Measurements from ENCODE around the gene NCAPD3. TPM values are rescaled to one million over a fixed set of nuclear protein-coding genes. Genes with fewer than 3 reads are reported as not detected.

Gene NCAPD3
- total RNA-seq, 4 donors from 2014 or later, result 6.2 to 9.6 (median 8.8) TPM

GRCh38 chr11:134224710-134225664 lies 1.2 kb upstream of the NCAPD3 start:
- 0% methylated on average over 28 of the region's 93 CpGs for WGBS
- no peak for DNase-seq (ENCODE audit: extremely low spot score)
- intact Hi-C loops (cut with DNase I), result loop anchor here (2.0 to 10.0 kb wide), 2 partner anchors 28 to 110 kb away; partner anchors contain the start of genes ACAD8, GLB1L2 and THYN1
- TF ChIP-seq POLR2AphosphoS5 (IDR thresholded peaks at IDR 0.05), result peak in 1 of 2 donors; percentile 44
- TF ChIP-seq EP300 (IDR thresholded peaks at IDR 0.05), result no peak
- Histone ChIP-seq H3K27ac (replicated peaks in 1 of 4) (peak overlapping the region; percentile 84 to 95 (median 89)), H3K4me1 (peaks cover 37 to 62% (median 46%) of the 10 kb centered on the region in 4 donors), H3K4me3 (peak overlapping the region; percentile 75 to 89 (median 88)), H3K27me3 (no peaks in the 10 kb centered on the region), H3K36me3 (peaks cover 0 to 7% (median 3%) of the 10 kb centered on the region in 4 donors), H3K9me3 (no peaks in the 10 kb centered on the region)

- no peak for DNase-seq (ENCODE audit: extremely low spot score)
- H3K4me3 ChIP-seq, result peak overlapping the region; percentile 75 to 89 (median 88)
- H3K27ac ChIP-seq (replicated peaks in 1 of 4), result peak overlapping the region in 2 of 4 donors; percentile 87 to 95
- H3K9me3 ChIP-seq, result no peaks in the 10 kb centered on the region
- 15% methylated on average over 5 of the region's 5 CpGs for WGBS
- no peaks in the 10 kb centered on the region for H3K27me3 ChIP-seq
- intact Hi-C loops (cut with DNase I), result loop anchor here (10.0 kb wide), 1 partner anchor 112 kb away; the partner anchor contains the start of gene GLB1L2
- TF ChIP-seq POLR2AphosphoS5 (IDR thresholded peaks at IDR 0.05) (no peak), POLR2A (IDR thresholded peaks at IDR 0.05; ENCODE audit: low read depth) (no peak), EP300 (IDR thresholded peaks at IDR 0.05) (no peak)
- TF ChIP-seq, protein P1, sequence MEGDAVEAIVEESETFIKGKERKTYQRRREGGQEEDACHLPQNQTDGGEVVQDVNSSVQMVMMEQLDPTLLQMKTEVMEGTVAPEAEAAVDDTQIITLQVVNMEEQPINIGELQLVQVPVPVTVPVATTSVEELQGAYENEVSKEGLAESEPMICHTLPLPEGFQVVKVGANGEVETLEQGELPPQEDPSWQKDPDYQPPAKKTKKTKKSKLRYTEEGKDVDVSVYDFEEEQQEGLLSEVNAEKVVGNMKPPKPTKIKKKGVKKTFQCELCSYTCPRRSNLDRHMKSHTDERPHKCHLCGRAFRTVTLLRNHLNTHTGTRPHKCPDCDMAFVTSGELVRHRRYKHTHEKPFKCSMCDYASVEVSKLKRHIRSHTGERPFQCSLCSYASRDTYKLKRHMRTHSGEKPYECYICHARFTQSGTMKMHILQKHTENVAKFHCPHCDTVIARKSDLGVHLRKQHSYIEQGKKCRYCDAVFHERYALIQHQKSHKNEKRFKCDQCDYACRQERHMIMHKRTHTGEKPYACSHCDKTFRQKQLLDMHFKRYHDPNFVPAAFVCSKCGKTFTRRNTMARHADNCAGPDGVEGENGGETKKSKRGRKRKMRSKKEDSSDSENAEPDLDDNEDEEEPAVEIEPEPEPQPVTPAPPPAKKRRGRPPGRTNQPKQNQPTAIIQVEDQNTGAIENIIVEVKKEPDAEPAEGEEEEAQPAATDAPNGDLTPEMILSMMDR (IDR thresholded peaks at IDR 0.05), result no peak
- peaks cover 34 to 45% (median 38%) of the 10 kb centered on the region in 4 donors for H3K4me1 ChIP-seq
- H3K36me3 ChIP-seq, result peaks cover 0 to 24% (median 10%) of the 10 kb centered on the region in 4 donors
Measured at GRCh38 chr11:134223121-134223520, 646 bp downstream of the NCAPD3 start.

GRCh38 chr11:134216816-134217215 lies 7.0 kb downstream of the NCAPD3 start:
- no peaks in the 10 kb centered on the region for H3K9me3 ChIP-seq
- no peak overlapping the region for H3K27ac ChIP-seq (replicated peaks in 1 of 4)
- peaks cover 0 to 57% (median 20%) of the 10 kb centered on the region in 4 donors for H3K36me3 ChIP-seq
- no peak overlapping the region for H3K4me3 ChIP-seq
- 87% methylated on average over 3 of the region's 3 CpGs for WGBS
- no peak for DNase-seq (ENCODE audit: extremely low spot score)
- no peak for TF ChIP-seq EP300 (IDR thresholded peaks at IDR 0.05)
- TF ChIP-seq, protein P1 (IDR thresholded peaks at IDR 0.05), result no peak
- TF ChIP-seq POLR2A (IDR thresholded peaks at IDR 0.05; ENCODE audit: low read depth), result no peak
- no peak for TF ChIP-seq POLR2AphosphoS5 (IDR thresholded peaks at IDR 0.05)
- no peaks in the 10 kb centered on the region for H3K27me3 ChIP-seq
- intact Hi-C loops (cut with DNase I), result no loop called here
- no peaks in the 10 kb centered on the region for H3K4me1 ChIP-seq

- TF ChIP-seq POLR2A (IDR thresholded peaks at IDR 0.05; ENCODE audit: low read depth) (no peak), EP300 (IDR thresholded peaks at IDR 0.05) (no peak), POLR2AphosphoS5 (IDR thresholded peaks at IDR 0.05) (no peak)
- TF ChIP-seq, protein P1 (IDR thresholded peaks at IDR 0.05), result no peak
- Histone ChIP-seq H3K36me3 (peaks cover 0 to 57% (median 20%) of the 10 kb centered on the region in 4 donors), H3K9me3 (no peaks in the 10 kb centered on the region), H3K27ac (replicated peaks in 1 of 4) (no peak overlapping the region), H3K4me1 (no peaks in the 10 kb centered on the region), H3K27me3 (no peaks in the 10 kb centered on the region), H3K4me3 (no peak overlapping the region)
- DNase-seq (ENCODE audit: extremely low spot score), result no peak
- intact Hi-C loops (cut with DNase I), result no loop called here
- WGBS, result 91% methylated on average over 7 of the region's 7 CpGs
Measured at GRCh38 chr11:134215836-134216235, 7.9 kb downstream of the NCAPD3 start.

Measured in esophagus muscularis mucosa (tissue), 4 donors.